SK-N-SH treated with all-trans-retinoic acid at 6 μM for 48 hours (cell line): ENCODE data around the gene MFNG.

Experiments used
- ARNTL ChIP-seq: fragments of 450-650 bp; formaldehyde crosslinking; IDR thresholded peaks from 2 replicates; pipeline ENCODE4 v1.5.0; 2020; ENCODE audit warnings: low read depth, mild to moderate bottlenecking, moderate library complexity, borderline replicate concordance
- BACH2 ChIP-seq: fragments of 250-450 bp; sonication (Bioruptor Pico); IDR thresholded peaks from 2 replicates; pipeline ENCODE4 v1.9.0; 2021; ENCODE audit warnings: mild to moderate bottlenecking, borderline replicate concordance
- CREB5 ChIP-seq: fragments of 250-450 bp; sonication (Bioruptor Pico); IDR thresholded peaks from 2 replicates; pipeline ENCODE4 v1.5.1; 2020; ENCODE audit warnings: low read depth, mild to moderate bottlenecking, moderate library complexity
- GLIS3 ChIP-seq: fragments of 250-450 bp; sonication (Bioruptor Pico); IDR thresholded peaks from 2 replicates; pipeline ENCODE4 v1.5.0; 2020; ENCODE audit warnings: mild to moderate bottlenecking, moderate library complexity
- ISL1 ChIP-seq: fragments of 250-450 bp; sonication (Bioruptor Pico); IDR thresholded peaks from 2 replicates; pipeline ENCODE4 v2.1.2; 2022; ENCODE audit warnings: mild to moderate bottlenecking, moderate library complexity
- OSR1 ChIP-seq: fragments of 250-450 bp; sonication (Bioruptor Pico); IDR thresholded peaks from 2 replicates; pipeline ENCODE4 v1.8.0; 2022; ENCODE audit warnings: moderate library complexity, mild to moderate bottlenecking, inconsistent platforms
- PATZ1 ChIP-seq: fragments of 250-450 bp; sonication (Bioruptor Pico); IDR thresholded peaks from 2 replicates; pipeline ENCODE4 v1.8.0; 2020; ENCODE audit warnings: mild to moderate bottlenecking, moderate library complexity, borderline replicate concordance
- RARB ChIP-seq: fragments of 250-450 bp; sonication (Bioruptor Pico); IDR thresholded peaks from 2 replicates; pipeline ENCODE4 v1.8.0; 2021; ENCODE audit warnings: mild to moderate bottlenecking, moderate library complexity
- SNAI2 ChIP-seq: fragments of 250-450 bp; sonication (Bioruptor Pico); IDR thresholded peaks from 2 replicates; pipeline ENCODE4 v1.5.0; 2020; ENCODE audit warnings: mild to moderate bottlenecking, moderate library complexity
- TCF4 ChIP-seq: fragments of 250-450 bp; sonication (Bioruptor Pico); IDR thresholded peaks from 2 replicates; pipeline ENCODE4 v1.8.0; 2021; ENCODE audit warnings: mild to moderate bottlenecking, moderate library complexity, borderline replicate concordance
- ZFP3 ChIP-seq: fragments of 250-450 bp; sonication (Bioruptor Pico); IDR thresholded peaks from 2 replicates; pipeline ENCODE4 v1.5.0; 2020; ENCODE audit warnings: mild to moderate bottlenecking, moderate library complexity
- ZFP30 ChIP-seq: fragments of 450-650 bp; formaldehyde crosslinking; IDR thresholded peaks from 2 replicates; pipeline ENCODE4 v1.5.0; 2022; ENCODE audit warnings: mild to moderate bottlenecking, moderate library complexity
- ZNF8 ChIP-seq: fragments of 450-650 bp; formaldehyde crosslinking; IDR thresholded peaks from 2 replicates; pipeline ENCODE4 v1.5.0; 2020; ENCODE audit warnings: mild to moderate bottlenecking, moderate library complexity

- TF ChIP-seq ZFP3 (CRISPR knock-in tag) (peak; percentile 99), ARNTL (CRISPR knock-in tag) (no peak), SNAI2 (no peak), BACH2 (no peak), RARB (CRISPR knock-in tag) (no peak), PATZ1 (no peak), CREB5 (CRISPR knock-in tag) (no peak), OSR1 (CRISPR knock-in tag) (no peak), ISL1 (CRISPR knock-in tag) (no peak), ZFP30 (CRISPR knock-in tag) (no peak), ZNF8 (CRISPR knock-in tag) (no peak), GLIS3 (CRISPR knock-in tag) (no peak), TCF4 (CRISPR knock-in tag) (no peak)
Measured at GRCh38 chr22:37428649-37429586, 57.3 kb downstream of the MFNG start.
